GM19193 (cell line): ENCODE results near the gene EVX1.

Experiments used
- POLR2A ChIP-seq: IDR thresholded peaks from 4 replicates; pipeline ENCODE4 v1.6.1; 2011; ENCODE audit not compliant: insufficient read depth, insufficient read length; ENCODE audit errors: extremely low read depth

The EVX1 gene

DNA sequence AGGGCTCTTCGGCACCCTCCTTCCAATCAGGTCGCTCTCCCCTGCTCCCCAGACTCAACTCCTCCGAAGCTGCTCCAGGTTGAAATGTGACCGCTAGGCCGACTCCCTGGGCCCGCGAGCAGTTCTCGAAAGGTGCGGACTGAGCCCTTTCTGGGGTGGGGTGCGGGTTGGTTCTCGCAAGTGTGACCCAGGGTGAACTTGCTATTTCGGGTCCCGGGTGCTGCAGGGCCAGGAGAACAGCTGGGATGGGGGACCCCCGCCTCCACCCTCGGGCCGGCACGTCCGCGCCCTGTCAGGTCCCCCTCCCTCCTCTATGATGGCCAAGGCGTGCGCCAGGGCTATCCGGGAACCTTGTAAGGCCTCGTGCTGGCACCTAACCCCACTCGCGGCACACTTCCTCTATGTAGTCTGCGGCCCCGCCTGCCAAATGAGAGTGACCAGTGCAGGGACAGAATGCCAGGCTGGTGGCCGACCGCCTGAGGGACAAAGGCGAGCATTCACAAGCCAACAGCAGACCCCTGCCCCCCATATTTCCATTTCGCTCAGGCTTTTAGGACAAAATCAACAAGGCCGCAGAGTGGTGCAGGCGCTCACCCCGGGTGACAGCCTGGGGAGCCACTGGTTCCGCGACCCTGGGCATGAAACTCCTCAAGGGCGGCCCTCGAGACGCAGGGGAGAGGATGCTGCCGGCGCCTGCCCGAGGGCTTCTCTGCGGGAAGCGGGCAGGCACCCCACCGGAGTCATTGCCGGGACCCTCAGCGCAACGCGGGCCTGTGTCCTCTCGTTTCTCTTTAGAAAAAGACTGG, 29.0 kb upstream of the EVX1 start:
- TF ChIP-seq POLR2A = no peak

DNA sequence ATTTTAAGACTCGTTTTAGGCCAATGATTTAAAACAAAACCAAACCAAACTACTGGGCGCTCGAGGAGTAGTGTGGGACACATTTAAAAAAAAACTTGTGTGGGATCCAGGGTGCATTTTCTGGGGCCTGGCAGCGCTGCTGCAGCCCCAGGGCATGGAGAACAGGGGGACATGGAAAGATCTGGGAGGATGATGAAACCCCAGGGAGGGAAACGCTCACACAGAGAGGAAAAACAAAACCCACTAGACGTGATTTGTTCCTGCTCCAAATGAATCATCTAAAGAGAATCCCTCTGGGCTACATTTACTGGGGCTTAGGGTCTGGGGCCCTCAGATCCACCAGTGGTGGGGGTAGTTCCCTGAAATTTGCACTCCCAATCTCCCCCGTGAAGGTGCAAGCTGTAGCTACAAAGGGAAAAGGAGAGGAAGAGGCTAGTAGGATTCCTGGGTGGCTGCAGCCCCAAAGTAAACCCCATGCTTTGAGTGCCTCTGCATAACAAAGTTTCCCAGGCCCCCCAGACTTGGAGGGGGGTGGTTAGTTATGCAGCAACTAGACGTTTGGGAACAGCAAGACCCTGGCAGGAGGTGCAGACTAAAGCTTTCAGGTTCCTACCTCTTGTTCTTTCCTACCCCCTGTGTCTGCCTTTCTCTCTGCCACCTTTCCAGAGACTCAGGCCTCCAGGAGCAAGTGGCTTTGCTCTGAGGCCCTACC, 28.2 kb upstream of the EVX1 start:
- no peak for TF ChIP-seq POLR2A

DNA sequence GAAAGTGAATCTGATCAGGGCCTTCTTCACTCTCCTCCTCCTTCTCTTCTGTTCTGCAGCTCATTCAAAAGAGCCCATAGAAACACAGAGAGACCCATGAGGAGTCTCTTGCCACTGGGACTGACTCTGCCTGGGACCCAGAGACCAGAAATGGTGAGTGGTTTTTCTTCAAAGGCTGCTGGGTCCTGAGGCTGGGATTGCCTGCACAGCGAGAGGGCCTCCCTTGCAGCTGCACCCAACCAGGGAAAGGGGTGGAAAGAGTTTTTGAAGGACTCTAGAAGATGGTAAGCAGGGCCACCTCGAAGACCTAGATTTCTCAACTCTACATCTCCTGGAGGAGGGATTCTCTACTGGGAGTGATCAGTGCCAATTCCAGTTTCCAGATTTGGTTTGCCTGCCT, 27.2 kb upstream of the EVX1 start:
- no peak for TF ChIP-seq POLR2A

DNA sequence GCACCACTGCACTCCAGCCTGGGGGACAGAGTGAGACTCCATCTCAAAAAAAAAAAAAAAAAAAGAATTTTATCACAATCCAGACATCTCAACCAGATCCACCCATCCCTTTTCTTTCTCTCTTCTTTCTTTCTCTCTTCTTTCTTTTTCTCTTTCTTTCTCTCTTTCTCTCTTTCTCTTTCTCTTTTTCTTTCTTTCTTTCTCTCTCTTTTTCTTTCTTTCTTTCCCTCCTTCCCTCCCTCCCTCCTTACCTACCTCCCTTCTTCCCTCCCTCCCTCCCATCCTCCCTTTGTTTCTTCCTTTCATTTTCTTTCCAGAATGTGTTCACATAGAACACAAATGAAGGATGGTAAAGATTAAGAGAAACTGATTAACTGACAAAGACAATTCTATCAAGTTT, 24.7 kb upstream of the EVX1 start:
- TF ChIP-seq POLR2A = no peak

DNA sequence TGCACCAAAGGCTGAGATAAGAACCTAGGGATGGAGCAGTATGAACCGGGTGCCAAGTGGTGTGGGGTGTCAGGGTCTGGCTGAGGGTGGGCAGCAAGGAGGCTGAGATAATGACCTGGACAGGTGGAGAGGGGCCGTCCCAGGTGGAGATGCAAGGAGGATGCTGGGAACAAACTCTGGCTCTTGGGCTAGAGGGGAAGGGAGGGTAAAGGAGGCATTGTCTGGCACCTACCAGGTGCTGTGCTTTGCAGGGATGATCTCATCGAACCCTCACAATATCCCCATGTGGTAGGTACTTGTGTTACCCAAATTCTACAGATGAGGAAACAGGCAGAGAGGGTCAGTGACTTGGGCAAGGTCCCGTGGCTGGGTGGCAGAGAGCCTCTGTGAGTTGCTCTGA, 22.8 kb upstream of the EVX1 start:
- no peak for TF ChIP-seq POLR2A

- TF ChIP-seq POLR2A = no peak
Measured at GRCh38 chr7:27220440-27220955, 22.1 kb upstream of the EVX1 start.

GRCh38 chr7:27221201-27221797, 21.3 kb upstream of the EVX1 start:
- no peak for TF ChIP-seq POLR2A

DNA sequence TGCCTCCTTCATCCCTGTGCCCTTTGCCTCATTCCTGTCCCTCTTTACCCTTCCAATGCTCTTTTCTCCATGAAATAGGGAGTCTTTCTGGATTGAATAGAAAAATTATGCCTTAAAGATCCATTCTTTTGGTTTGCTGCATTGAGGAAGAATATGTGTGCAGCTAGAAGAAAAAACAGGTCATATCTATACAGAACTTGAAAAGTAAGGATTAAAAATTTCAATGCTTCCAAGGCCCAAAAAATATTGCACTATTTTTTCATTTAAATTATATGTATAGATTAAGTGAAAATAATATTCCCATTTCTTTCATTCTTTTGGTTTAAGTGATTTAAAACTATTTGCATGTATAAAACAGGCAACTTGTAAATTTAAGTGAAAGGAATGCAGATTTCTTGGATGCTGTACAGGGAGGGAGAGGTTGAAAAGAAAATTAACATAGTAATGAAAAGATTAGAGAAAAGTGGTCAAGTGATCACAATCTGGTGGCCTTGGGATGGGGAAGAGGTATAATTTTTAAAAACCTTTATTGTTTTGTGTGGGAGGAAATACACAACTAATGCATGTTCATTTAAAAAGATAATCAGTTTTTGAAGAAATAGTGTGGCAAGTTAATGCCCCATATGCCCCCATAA, 18.5 kb upstream of the EVX1 start:
- no peak for TF ChIP-seq POLR2A

DNA sequence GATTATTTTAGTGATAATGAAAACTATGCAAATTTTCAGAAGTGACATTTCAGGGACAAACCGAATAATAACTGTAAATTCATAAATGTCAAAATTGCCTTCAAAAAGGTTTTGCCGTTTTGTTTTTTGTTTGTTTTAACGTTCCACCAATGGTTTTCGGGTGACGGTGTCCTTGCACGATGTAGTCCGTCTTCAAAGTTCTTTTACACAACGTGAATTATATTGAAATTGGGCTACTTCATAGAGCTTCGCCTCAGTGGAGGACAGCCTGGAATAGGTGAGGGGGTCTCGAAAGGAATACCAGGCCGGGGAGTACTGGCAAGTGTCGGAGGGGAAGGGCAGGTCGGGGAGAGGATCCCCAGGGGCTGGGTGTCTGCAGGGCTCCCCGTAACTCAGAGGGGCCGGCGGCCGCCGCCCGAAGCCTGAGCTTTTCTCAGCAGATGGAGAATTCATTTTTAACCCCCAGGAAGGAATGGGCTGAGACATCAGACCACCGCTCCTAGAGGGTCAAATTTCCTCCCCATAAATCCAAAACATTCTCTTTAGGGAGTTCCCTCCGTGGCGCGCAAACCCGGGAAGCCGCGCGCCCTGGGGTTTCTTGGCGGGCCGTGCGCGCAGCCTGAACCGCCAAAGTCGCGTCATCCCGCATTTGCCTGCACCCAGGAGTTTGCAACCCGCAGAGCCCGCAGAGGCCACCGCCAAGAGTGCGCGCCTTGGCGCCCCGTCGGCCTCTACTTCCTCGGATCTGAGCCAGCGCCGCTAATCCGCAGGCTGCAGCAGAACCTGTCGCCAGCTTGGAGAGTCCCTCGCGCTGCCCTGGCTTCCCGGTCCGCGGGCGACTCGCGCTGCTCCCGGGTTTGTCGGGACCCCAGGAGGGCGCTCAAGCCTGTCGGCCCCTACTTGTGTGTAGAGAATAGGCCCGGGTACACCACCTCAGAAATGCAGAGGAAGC, 17.3 kb upstream of the EVX1 start:
- no peak for TF ChIP-seq POLR2A

GRCh38 chr7:27229448-27229847, 13.2 kb upstream of the EVX1 start:
- TF ChIP-seq POLR2A = no peak

- TF ChIP-seq POLR2A = no peak
Measured at GRCh38 chr7:27235387-27236311, 7.0 kb upstream of the EVX1 start.

DNA sequence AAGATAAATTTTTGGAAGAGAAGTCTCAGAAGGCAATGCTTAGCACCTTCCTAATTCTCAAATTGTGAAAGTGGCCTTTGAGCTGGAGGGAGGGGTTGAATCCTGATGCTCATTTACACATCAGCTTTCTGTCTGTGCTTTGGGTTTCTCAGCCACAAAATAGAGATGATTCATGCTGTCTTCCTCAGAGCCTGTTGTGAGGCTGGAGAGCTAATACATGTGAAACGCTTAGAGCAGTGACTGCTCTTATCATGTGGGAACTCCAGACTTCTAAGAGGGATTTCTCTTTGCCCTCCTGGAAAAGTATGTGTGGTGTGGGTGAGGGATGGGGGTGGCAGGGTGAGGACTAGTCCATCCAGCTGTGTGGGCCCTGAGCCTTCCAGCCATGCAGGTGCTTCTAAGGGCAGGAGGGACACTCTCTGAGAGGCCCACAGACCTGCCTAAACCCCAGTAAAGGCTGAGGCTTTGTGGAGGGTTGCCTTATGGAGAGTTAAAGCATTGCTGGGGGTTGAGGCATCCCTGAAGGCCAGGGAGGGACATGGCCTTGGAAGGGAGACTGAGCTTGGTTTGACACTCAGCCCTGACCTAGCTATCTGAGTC, 4.8 kb upstream of the EVX1 start:
- no peak for TF ChIP-seq POLR2A

GRCh38 chr7:27238979-27239386, 3.6 kb upstream of the EVX1 start:
- TF ChIP-seq POLR2A = no peak

DNA sequence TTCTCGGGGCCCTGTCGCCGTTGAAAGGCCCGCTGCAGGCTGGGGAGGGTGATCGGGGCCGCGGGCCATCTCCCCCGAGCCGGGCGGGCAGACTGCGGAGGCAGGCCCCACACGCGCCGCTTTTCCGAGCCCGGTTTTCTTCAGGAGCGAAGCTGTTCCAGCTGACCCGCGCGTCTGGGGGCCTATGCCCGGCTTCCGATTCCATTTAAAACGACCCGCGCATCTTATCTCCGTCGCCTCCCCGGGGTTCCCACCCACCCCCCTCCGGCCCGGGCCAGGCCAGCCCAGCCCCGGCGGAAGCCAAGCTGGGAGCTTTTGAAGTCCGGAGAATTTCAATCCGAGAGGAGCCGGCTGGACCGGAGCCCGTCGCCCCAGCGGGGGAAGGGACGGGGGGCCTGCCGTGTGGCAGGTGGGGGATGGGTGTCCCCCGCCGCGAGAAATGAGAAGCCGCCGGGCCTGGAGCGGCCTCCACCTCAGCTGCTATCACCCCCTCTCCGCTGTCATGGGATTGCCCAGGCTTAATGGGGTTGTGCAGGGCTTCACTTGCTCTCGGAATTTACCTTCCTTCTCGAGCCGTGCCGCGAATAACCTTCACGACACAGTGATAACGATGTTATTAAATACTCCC, 3.1 kb upstream of the EVX1 start:
- TF ChIP-seq POLR2A = no peak
